H1 (cell line): ENCODE data around the gene TMEM18. TPM values are rescaled to one million over a fixed set of nuclear protein-coding genes. Genes with fewer than 3 reads are reported as not detected.

Experiments used
- CTCF ChIA-PET: fragments of 300-600 bp; sonication (Branson Sonifier 250); formaldehyde crosslinking; loops from one replicate; lab custom pipeline; 2021; ENCODE audit not compliant: partially characterized antibody; lab: Charles Lee
- POLR2A ChIA-PET: fragments of 300-600 bp; sonication (Branson Sonifier 250); formaldehyde crosslinking; loops from one replicate; lab custom pipeline; 2021; ENCODE audit warnings: inconsistent platforms; ENCODE audit not compliant: partially characterized antibody; lab: Charles Lee
- DNase-seq, 2 experiments: peaks; one replicate each; pipeline versions ENCODE4 v3.0.0 to v3.0.0-alpha.2; 2010 to 2022; ENCODE audit warnings: low spot score in 2 of 2, low read depth in 1 of 2, mixed read lengths in 1 of 2
- FAIRE-seq: peaks from 2 replicates; lab custom pipeline; 2011; peaks lifted over from hg19 to GRCh38; lab: Jason Lieb, UNC
- H2AFZ ChIP-seq: 2 replicates; pipeline ENCODE4 v1.8.1; 2012; ENCODE audit warnings: low read length, inconsistent platforms
- H2AK5ac ChIP-seq: 2 replicates; pipeline ENCODE4 v1.6.1; 2013; ENCODE audit warnings: low read depth, low read length
- H2BK120ac ChIP-seq: replicated peaks from 2 replicates; pipeline ENCODE3; 2013; ENCODE audit warnings: low read depth, low read length, inconsistent platforms
- H2BK12ac ChIP-seq: 2 replicates; pipeline ENCODE4 v1.6.1; 2013; ENCODE audit warnings: low read depth, low read length
- H2BK15ac ChIP-seq: 2 replicates; pipeline ENCODE4 v1.6.1; 2013; ENCODE audit warnings: low read length
- H2BK20ac ChIP-seq: 2 replicates; pipeline ENCODE4 v1.6.1; 2013; ENCODE audit warnings: low read length
- H2BK5ac ChIP-seq: 2 replicates; pipeline ENCODE4 v1.6.1; 2013; ENCODE audit warnings: low read depth, low read length
- H3K14ac ChIP-seq: 2 replicates; pipeline ENCODE4 v1.6.1; 2013; ENCODE audit warnings: inconsistent platforms; ENCODE audit not compliant: insufficient read length
- H3K18ac ChIP-seq: 2 replicates; pipeline ENCODE4 v1.6.1; 2013; ENCODE audit warnings: low read length; ENCODE audit errors: extremely low read depth
- H3K23ac ChIP-seq: 2 replicates; pipeline ENCODE4 v1.6.1; 2013; ENCODE audit warnings: inconsistent platforms; ENCODE audit not compliant: insufficient read length
- H3K23me2 ChIP-seq: 2 replicates; pipeline ENCODE4 v1.6.1; 2013; ENCODE audit warnings: low read depth, low read length
- H3K27ac ChIP-seq: 2 replicates; pipeline ENCODE4 v1.6.1; 2011; ENCODE audit warnings: low read depth, low read length, inconsistent platforms
- H3K27me3 ChIP-seq, 4 experiments: replicated peaks in 1 of 4; 1 replicate in 1 of 4; 2 replicates in 3 of 4; pipeline versions ENCODE4 v1.6.1 to v1.8.1; 2011 to 2013; ENCODE audit warnings: low read length in 3 of 4, mild to moderate bottlenecking in 3 of 4, inconsistent platforms in 2 of 4, mixed read lengths in 2 of 4, moderate library complexity in 1 of 4; ENCODE audit not compliant: control insufficient read depth in 3 of 4, insufficient read depth in 3 of 4; ENCODE audit errors: extremely low read depth in 1 of 4
- H3K36me3 ChIP-seq, 4 experiments: 2 replicates each; pipeline versions ENCODE4 v1.6.1 to v1.8.1; 2011 to 2013; ENCODE audit warnings: mild to moderate bottlenecking in 4 of 4, low read length in 3 of 4, moderate library complexity in 2 of 4, control low read depth in 1 of 4, inconsistent platforms in 1 of 4; ENCODE audit not compliant: insufficient read depth in 4 of 4, control insufficient read depth in 2 of 4
- H3K4ac ChIP-seq: replicated peaks from 2 replicates; pipeline ENCODE3; 2013; ENCODE audit warnings: low read length, low read depth, mixed read lengths, inconsistent platforms; ENCODE audit not compliant: insufficient read length
- H3K4me1 ChIP-seq, 4 experiments: replicated peaks in 1 of 4; 1 replicate in 1 of 4; 2 replicates in 3 of 4; pipeline versions ENCODE4 v1.6.1 to v1.8.1; 2011 to 2013; ENCODE audit warnings: low read length in 3 of 4, inconsistent platforms in 2 of 4, mixed read lengths in 1 of 4; ENCODE audit not compliant: insufficient read depth in 4 of 4, control insufficient read depth in 3 of 4
- H3K4me2 ChIP-seq, 2 experiments: 2 replicates each; pipeline versions ENCODE4 v1.6.1 to v1.8.1; 2011 to 2013; ENCODE audit warnings: low read depth in 2 of 2, low read length in 2 of 2, control low read depth in 1 of 2, inconsistent platforms in 1 of 2, mild to moderate bottlenecking in 1 of 2; ENCODE audit not compliant: insufficient read depth in 1 of 2
- H3K4me3 ChIP-seq, 4 experiments: fragments of 200-600, 300-600 bp in 1 of 4; sonication (generic), shearing (Covaris generic), sonication (Bioruptor Twin) in 1 of 4; 2 replicates each; pipeline versions ENCODE4 v1.5.1 to v1.8.1; 2011 to 2016; ENCODE audit warnings: low read length in 4 of 4, low read depth in 3 of 4, control low read depth in 2 of 4, inconsistent platforms in 2 of 4, mild to moderate bottlenecking in 2 of 4, mixed read lengths in 1 of 4, moderate library complexity in 1 of 4; ENCODE audit not compliant: insufficient read depth in 2 of 4; ENCODE audit errors: extremely low read depth in 1 of 4
- H3K56ac ChIP-seq: replicated peaks from 2 replicates; pipeline ENCODE3; 2013; ENCODE audit warnings: low read depth, mild to moderate bottlenecking, mixed read lengths, low read length, inconsistent platforms; ENCODE audit not compliant: insufficient read length
- H3K79me1 ChIP-seq: 2 replicates; pipeline ENCODE4 v1.6.1; 2013; ENCODE audit warnings: low read depth, low read length, control low read depth
- H3K79me2 ChIP-seq, 2 experiments: 2 replicates each; pipeline versions ENCODE4 v1.6.1 to v1.8.1; 2012 to 2013; ENCODE audit warnings: low read length in 2 of 2, mild to moderate bottlenecking in 2 of 2, inconsistent platforms in 1 of 2; ENCODE audit not compliant: insufficient read depth in 2 of 2, control insufficient read depth in 1 of 2
- H3K9ac ChIP-seq, 4 experiments: replicated peaks in 1 of 4; 1 replicate in 1 of 4; 2 replicates in 3 of 4; pipeline versions ENCODE4 v1.6.1 to v1.8.1; 2011 to 2013; ENCODE audit warnings: low read depth in 3 of 4, low read length in 3 of 4, control low read depth in 2 of 4, mild to moderate bottlenecking in 2 of 4, moderate library complexity in 2 of 4, inconsistent platforms in 1 of 4; ENCODE audit errors: extremely low read depth in 1 of 4
- H3K9me3 ChIP-seq, 2 experiments: 2 replicates each; pipeline versions ENCODE4 v1.6.1 to v1.8.1; 2012 to 2013; ENCODE audit warnings: mild to moderate bottlenecking in 2 of 2, moderate library complexity in 2 of 2, control low read depth in 1 of 2, inconsistent platforms in 1 of 2, low read depth in 1 of 2, low read length in 1 of 2, mixed read lengths in 1 of 2; ENCODE audit not compliant: insufficient read depth in 2 of 2
- H4K20me1 ChIP-seq, 2 experiments: replicated peaks in 1 of 2; 2 replicates each; pipeline versions ENCODE3 to v1.8.1; 2011 to 2013; ENCODE audit warnings: inconsistent platforms in 2 of 2, low read length in 2 of 2, mild to moderate bottlenecking in 1 of 2; ENCODE audit not compliant: insufficient read depth in 2 of 2, control insufficient read depth in 1 of 2
- H4K5ac ChIP-seq: 2 replicates; pipeline ENCODE4 v1.6.1; 2013; ENCODE audit warnings: low read length, low read depth, mixed read lengths, inconsistent platforms; ENCODE audit not compliant: insufficient read length
- H4K8ac ChIP-seq: 2 replicates; pipeline ENCODE4 v1.8.0; 2013; ENCODE audit warnings: mild to moderate bottlenecking, moderate library complexity, low read length, inconsistent platforms; ENCODE audit not compliant: insufficient read depth; ENCODE audit errors: extremely low read depth
- H4K91ac ChIP-seq: replicated peaks from 2 replicates; pipeline ENCODE3; 2013; ENCODE audit warnings: low read length, mixed read lengths, inconsistent platforms; ENCODE audit not compliant: insufficient read length
- BCL11A ChIP-seq, 2 experiments: IDR thresholded peaks; one replicate each; pipeline ENCODE4 v1.6.1; 2011; ENCODE audit warnings: low read depth in 2 of 2, low read length in 2 of 2, mild to moderate bottlenecking in 2 of 2
- CHD2 ChIP-seq: IDR thresholded peaks from 2 replicates; pipeline ENCODE4 v1.6.1; 2012; ENCODE audit warnings: low read length, improper control_type of control experiment
- CTBP2 ChIP-seq: IDR thresholded peaks from 2 replicates; pipeline ENCODE4 v1.7.0; 2011; ENCODE audit warnings: borderline replicate concordance, mild to moderate bottlenecking, moderate library complexity, mixed read lengths, low read length; ENCODE audit not compliant: insufficient read depth, insufficient read length
- EZH2 ChIP-seq: fragments of 200-600 bp; sonication (generic); IDR thresholded peaks from 2 replicates; pipeline ENCODE4 v1.7.1; 2012; ENCODE audit warnings: low read depth, mild to moderate bottlenecking, moderate library complexity, low read length, inconsistent platforms; ENCODE audit not compliant: severe bottlenecking
- GABPA ChIP-seq: IDR thresholded peaks from 2 replicates; pipeline ENCODE4 v1.6.1; 2011; ENCODE audit warnings: mild to moderate bottlenecking, low read length, moderate library complexity, borderline replicate concordance; ENCODE audit not compliant: insufficient read depth
- SIX5 ChIP-seq: IDR thresholded peaks from 2 replicates; pipeline ENCODE4 v1.6.1; 2011; ENCODE audit warnings: mild to moderate bottlenecking, low read depth, low read length
- SUZ12 ChIP-seq: fragments of 200-600 bp; sonication (generic); IDR thresholded peaks from 2 replicates; pipeline ENCODE4 v1.6.1; 2012; ENCODE audit warnings: mild to moderate bottlenecking, inconsistent platforms, low read length, moderate library complexity, mixed read lengths
- TAF1 ChIP-seq: IDR thresholded peaks from 2 replicates; pipeline ENCODE4 v1.6.1; 2011; ENCODE audit warnings: mild to moderate bottlenecking, low read depth, low read length
- WGBS, 2 experiments: shearing (Covaris generic) in 1 of 2; methylation state at CpG; one replicate each; pipeline versions ENCODE4 v1.1.6 to v1.1.7; 2013 to 2015; ENCODE audit warnings: low lambda C conversion rate in 2 of 2, mixed read lengths in 2 of 2, inconsistent platforms in 1 of 2, low coverage in 1 of 2, missing lambda C conversion rate in 1 of 2; ENCODE audit not compliant: insufficient replicate concordance in 2 of 2, insufficient coverage in 1 of 2, insufficient read length in 1 of 2; ENCODE audit errors: extremely low coverage in 1 of 2, missing lambda C conversion rate in 1 of 2; 5-methylcytosine and 5-hydroxymethylcytosine counted together
- polyA plus RNA-seq, 7 experiments: library from polyadenylated mRNA; depleted of rRNA in 3 of 7; stranded (reverse) in 5 of 7; unstranded in 2 of 7; fragments of >200 nt in 5 of 7; fragments of 200-250 nt in 2 of 7; gene quantifications; 1 replicate in 5 of 7; 2 replicates in 1 of 7; 4 replicates in 1 of 7; pipeline versions ENCODE4 v1.2.1 to v1.2.3, GENCODE V29; 2011 to 2013; ENCODE audit warnings: missing spikeins in 2 of 7, mixed read lengths in 2 of 7
- total RNA-seq: library from RNA; stranded (reverse); fragmentation: NEBNext Ultra II Directional; extraction: Animal tissue kit (Norgen Biotek cat#: 25700); gene quantifications from 2 replicates; pipeline ENCODE4 v1.2.1, GENCODE V29; 2021

Gene TMEM18
- total and polyA plus RNA-seq, 2 of the 8 experiments (the other 6 are each of a cell fraction or from before 2014, with no cell fraction given), result 22.4 to 27.1 TPM

GRCh38 chr2:726169-726568 is 49.0 kb upstream of the TMEM18 start:
- Histone ChIP-seq H3K27me3 (no peaks in the 10 kb centered on the region; a peak in 2 of 7 replicates), H3K4me2 (no peak overlapping the region), H3K9ac (no peak overlapping the region), H3K14ac (no peak overlapping the region), H3K18ac (peak overlapping the region; percentile 72), H3K36me3 (no peaks in the 10 kb centered on the region; a peak in 1 of 8 replicates), H4K91ac (no peak overlapping the region), H3K23ac (no peak overlapping the region), H2BK15ac (no peak overlapping the region), H2BK20ac (peak overlapping the region; percentile 94; the same call in 1 of the 2 replicates), H3K79me2 (peaks cover 0 to 4% of the 10 kb centered on the region in 2 experiments; a peak in 1 of 4 replicates), H2BK5ac (peak overlapping the region; percentile 6; the same call in 1 of the 2 replicates), H3K9me3 (no peaks in the 10 kb centered on the region), H4K8ac (no peak overlapping the region), H2AK5ac (no peak overlapping the region), H3K4me3 (no peak overlapping the region), H3K4ac (no peak overlapping the region), H3K79me1 (no peaks in the 10 kb centered on the region; the same call in 1 of the 2 replicates), H2BK120ac (no peak overlapping the region), H2BK12ac (peak overlapping the region; percentile 69; the same call in 1 of the 2 replicates), H3K4me1 (peaks cover 5 to 19% (median 14%) of the 10 kb centered on the region in 4 experiments), H4K20me1 (no peaks in the 10 kb centered on the region), H4K5ac (no peak overlapping the region), H3K23me2 (peaks cover 2% of the 10 kb centered on the region; the same call in 1 of the 2 replicates), H3K27ac (no peak overlapping the region), H3K56ac (no peak overlapping the region), H2AFZ (no peak overlapping the region)
- POLR2A ChIA-PET, result interaction anchor here (1.4 to 1.5 kb wide), 2 partner anchors 9 to 10 kb away, joined by 3 to 5 read pairs; no protein-coding TSS in a partner anchor
- CTCF ChIA-PET, result interaction anchor here (1.0 to 3.2 kb wide), 3 partner anchors 8 to 11 kb away, joined by 3 to 34 read pairs (median 4); no protein-coding TSS in a partner anchor
- 85% methylated on average over 4 of the region's 4 CpGs; no CpG with 5 or more reads in 1 of the 2 experiments for WGBS, 2 experiments
- DNase-seq, result no peak
- no peak for FAIRE-seq
- TF ChIP-seq GABPA (no peak), TAF1 (no peak), BCL11A (IDR thresholded peaks at IDR 0.05; ENCODE audit: low read depth in 2 of 2, low read length in 2 of 2) (no peak), SUZ12 (no peak), CTBP2 (no peak), SIX5 (no peak), CHD2 (no peak), EZH2 (no peak)
